H1 (cell line): Measurements from ENCODE around the gene CSE1L. TPM values are rescaled to one million over a fixed set of nuclear protein-coding genes. Genes with fewer than 3 reads are reported as not detected.

Experiments used
- BACH1 ChIP-seq: IDR thresholded peaks from 2 replicates; pipeline ENCODE4 v1.6.1; 2012; ENCODE audit warnings: low read length, improper control_type of control experiment
- BCL11A ChIP-seq, 2 experiments: IDR thresholded peaks; one replicate each; pipeline ENCODE4 v1.6.1; 2011; ENCODE audit warnings: low read depth in 2 of 2, low read length in 2 of 2, mild to moderate bottlenecking in 2 of 2
- CBX5 ChIP-seq: fragments of 300-800, 300-1000 bp; sonication (generic); IDR thresholded peaks from 2 replicates; pipeline ENCODE4 v1.7.1; 2016; ENCODE audit warnings: antibody characterized with exemption, low read length, low read depth
- CHD2 ChIP-seq: IDR thresholded peaks from 2 replicates; pipeline ENCODE4 v1.6.1; 2012; ENCODE audit warnings: low read length, improper control_type of control experiment
- EZH2 ChIP-seq: fragments of 200-600 bp; sonication (generic); IDR thresholded peaks from 2 replicates; pipeline ENCODE4 v1.7.1; 2012; ENCODE audit warnings: low read depth, mild to moderate bottlenecking, moderate library complexity, low read length, inconsistent platforms; ENCODE audit not compliant: severe bottlenecking
- FOSL1 ChIP-seq: IDR thresholded peaks from 2 replicates; pipeline ENCODE4 v1.6.1; 2011; ENCODE audit warnings: mild to moderate bottlenecking, low read depth, low read length, moderate library complexity; ENCODE audit not compliant: insufficient read depth
- KDM5A ChIP-seq: fragments of 200-600 bp; IDR thresholded peaks from 2 replicates; pipeline ENCODE4 v1.7.1; 2012; ENCODE audit warnings: mild to moderate bottlenecking, low read length, inconsistent platforms, mixed read lengths
- RAD21 ChIP-seq, 2 experiments: IDR thresholded peaks in 1 of 2; conservative IDR thresholded peaks in 1 of 2; 2 replicates each; pipeline ENCODE4 v1.6.1; 2011; ENCODE audit warnings: low read depth in 2 of 2, low read length in 2 of 2, improper control_type of control experiment in 1 of 2, inconsistent platforms in 1 of 2, mild to moderate bottlenecking in 1 of 2, moderate library complexity in 1 of 2
- SAP30 ChIP-seq: fragments of 300-600 bp; sonication (generic); IDR thresholded peaks from 2 replicates; pipeline ENCODE4 v1.7.1; 2012; ENCODE audit warnings: low read length, moderate library complexity, mild to moderate bottlenecking, inconsistent platforms; ENCODE audit not compliant: insufficient read depth, insufficient replicate concordance
- TBP ChIP-seq: IDR thresholded peaks from 2 replicates; pipeline ENCODE4 v1.6.1; 2011; ENCODE audit warnings: low read depth, low read length, improper control_type of control experiment
- polyA plus RNA-seq, 7 experiments: library from polyadenylated mRNA; depleted of rRNA in 3 of 7; stranded (reverse) in 5 of 7; unstranded in 2 of 7; fragments of >200 nt in 5 of 7; fragments of 200-250 nt in 2 of 7; gene quantifications; 1 replicate in 5 of 7; 2 replicates in 1 of 7; 4 replicates in 1 of 7; pipeline versions ENCODE4 v1.2.1 to v1.2.3, GENCODE V29; 2011 to 2013; ENCODE audit warnings: missing spikeins in 2 of 7, mixed read lengths in 2 of 7
- total RNA-seq: library from RNA; stranded (reverse); fragmentation: NEBNext Ultra II Directional; extraction: Animal tissue kit (Norgen Biotek cat#: 25700); gene quantifications from 2 replicates; pipeline ENCODE4 v1.2.1, GENCODE V29; 2021
- TF ChIP-seq, protein P1 (sequence below): fragments of 300-600 bp; sonication (generic); IDR thresholded peaks from 2 replicates; pipeline ENCODE4 v1.7.1; 2012; ENCODE audit warnings: low read length, moderate library complexity, mild to moderate bottlenecking, inconsistent platforms; ENCODE audit not compliant: insufficient replicate concordance
- TF ChIP-seq, protein P2 (sequence below): IDR thresholded peaks from 2 replicates; pipeline ENCODE4 v1.6.1; 2012; ENCODE audit warnings: inconsistent platforms

Gene CSE1L
- total and polyA plus RNA-seq, 2 of the 8 experiments (the other 6 are each of a cell fraction or from before 2014, with no cell fraction given), result 94.1 to 269 TPM

DNA sequence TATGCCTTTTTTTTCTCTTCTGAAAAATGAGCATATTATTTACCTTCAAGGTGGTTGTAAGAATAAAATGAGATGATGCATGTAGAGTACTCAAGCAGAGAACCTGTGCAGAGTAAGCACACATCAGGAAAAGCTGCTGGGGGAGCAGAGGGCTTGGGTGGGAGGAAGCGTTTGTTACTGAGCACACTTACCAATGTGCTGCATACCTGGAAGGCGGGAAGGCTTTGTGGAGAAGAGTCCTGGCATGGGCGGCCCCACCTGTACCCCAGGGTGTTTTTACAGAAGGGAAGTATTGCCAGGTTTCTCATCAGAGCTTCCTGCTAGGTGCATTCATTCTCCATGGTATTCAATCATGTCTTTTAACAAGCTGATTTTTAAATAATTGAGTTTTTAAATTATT lies 52.9 kb downstream of the CSE1L start (continued):
- TF ChIP-seq, protein P1, sequence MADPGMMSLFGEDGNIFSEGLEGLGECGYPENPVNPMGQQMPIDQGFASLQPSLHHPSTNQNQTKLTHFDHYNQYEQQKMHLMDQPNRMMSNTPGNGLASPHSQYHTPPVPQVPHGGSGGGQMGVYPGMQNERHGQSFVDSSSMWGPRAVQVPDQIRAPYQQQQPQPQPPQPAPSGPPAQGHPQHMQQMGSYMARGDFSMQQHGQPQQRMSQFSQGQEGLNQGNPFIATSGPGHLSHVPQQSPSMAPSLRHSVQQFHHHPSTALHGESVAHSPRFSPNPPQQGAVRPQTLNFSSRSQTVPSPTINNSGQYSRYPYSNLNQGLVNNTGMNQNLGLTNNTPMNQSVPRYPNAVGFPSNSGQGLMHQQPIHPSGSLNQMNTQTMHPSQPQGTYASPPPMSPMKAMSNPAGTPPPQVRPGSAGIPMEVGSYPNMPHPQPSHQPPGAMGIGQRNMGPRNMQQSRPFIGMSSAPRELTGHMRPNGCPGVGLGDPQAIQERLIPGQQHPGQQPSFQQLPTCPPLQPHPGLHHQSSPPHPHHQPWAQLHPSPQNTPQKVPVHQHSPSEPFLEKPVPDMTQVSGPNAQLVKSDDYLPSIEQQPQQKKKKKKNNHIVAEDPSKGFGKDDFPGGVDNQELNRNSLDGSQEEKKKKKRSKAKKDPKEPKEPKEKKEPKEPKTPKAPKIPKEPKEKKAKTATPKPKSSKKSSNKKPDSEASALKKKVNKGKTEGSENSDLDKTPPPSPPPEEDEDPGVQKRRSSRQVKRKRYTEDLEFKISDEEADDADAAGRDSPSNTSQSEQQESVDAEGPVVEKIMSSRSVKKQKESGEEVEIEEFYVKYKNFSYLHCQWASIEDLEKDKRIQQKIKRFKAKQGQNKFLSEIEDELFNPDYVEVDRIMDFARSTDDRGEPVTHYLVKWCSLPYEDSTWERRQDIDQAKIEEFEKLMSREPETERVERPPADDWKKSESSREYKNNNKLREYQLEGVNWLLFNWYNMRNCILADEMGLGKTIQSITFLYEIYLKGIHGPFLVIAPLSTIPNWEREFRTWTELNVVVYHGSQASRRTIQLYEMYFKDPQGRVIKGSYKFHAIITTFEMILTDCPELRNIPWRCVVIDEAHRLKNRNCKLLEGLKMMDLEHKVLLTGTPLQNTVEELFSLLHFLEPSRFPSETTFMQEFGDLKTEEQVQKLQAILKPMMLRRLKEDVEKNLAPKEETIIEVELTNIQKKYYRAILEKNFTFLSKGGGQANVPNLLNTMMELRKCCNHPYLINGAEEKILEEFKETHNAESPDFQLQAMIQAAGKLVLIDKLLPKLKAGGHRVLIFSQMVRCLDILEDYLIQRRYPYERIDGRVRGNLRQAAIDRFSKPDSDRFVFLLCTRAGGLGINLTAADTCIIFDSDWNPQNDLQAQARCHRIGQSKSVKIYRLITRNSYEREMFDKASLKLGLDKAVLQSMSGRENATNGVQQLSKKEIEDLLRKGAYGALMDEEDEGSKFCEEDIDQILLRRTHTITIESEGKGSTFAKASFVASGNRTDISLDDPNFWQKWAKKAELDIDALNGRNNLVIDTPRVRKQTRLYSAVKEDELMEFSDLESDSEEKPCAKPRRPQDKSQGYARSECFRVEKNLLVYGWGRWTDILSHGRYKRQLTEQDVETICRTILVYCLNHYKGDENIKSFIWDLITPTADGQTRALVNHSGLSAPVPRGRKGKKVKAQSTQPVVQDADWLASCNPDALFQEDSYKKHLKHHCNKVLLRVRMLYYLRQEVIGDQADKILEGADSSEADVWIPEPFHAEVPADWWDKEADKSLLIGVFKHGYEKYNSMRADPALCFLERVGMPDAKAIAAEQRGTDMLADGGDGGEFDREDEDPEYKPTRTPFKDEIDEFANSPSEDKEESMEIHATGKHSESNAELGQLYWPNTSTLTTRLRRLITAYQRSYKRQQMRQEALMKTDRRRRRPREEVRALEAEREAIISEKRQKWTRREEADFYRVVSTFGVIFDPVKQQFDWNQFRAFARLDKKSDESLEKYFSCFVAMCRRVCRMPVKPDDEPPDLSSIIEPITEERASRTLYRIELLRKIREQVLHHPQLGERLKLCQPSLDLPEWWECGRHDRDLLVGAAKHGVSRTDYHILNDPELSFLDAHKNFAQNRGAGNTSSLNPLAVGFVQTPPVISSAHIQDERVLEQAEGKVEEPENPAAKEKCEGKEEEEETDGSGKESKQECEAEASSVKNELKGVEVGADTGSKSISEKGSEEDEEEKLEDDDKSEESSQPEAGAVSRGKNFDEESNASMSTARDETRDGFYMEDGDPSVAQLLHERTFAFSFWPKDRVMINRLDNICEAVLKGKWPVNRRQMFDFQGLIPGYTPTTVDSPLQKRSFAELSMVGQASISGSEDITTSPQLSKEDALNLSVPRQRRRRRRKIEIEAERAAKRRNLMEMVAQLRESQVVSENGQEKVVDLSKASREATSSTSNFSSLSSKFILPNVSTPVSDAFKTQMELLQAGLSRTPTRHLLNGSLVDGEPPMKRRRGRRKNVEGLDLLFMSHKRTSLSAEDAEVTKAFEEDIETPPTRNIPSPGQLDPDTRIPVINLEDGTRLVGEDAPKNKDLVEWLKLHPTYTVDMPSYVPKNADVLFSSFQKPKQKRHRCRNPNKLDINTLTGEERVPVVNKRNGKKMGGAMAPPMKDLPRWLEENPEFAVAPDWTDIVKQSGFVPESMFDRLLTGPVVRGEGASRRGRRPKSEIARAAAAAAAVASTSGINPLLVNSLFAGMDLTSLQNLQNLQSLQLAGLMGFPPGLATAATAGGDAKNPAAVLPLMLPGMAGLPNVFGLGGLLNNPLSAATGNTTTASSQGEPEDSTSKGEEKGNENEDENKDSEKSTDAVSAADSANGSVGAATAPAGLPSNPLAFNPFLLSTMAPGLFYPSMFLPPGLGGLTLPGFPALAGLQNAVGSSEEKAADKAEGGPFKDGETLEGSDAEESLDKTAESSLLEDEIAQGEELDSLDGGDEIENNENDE, result no peak
- TF ChIP-seq CBX5, result no peak
- no peak for TF ChIP-seq EZH2
- no peak for TF ChIP-seq RAD21 (IDR thresholded peaks at IDR 0.05 in 1 of 2, conservative IDR thresholded peaks at IDR 0.05 in 1 of 2; ENCODE audit: low read depth in 2 of 2, low read length in 2 of 2)
- no peak for TF ChIP-seq SAP30
- TF ChIP-seq CHD2, result no peak
- TF ChIP-seq FOSL1, result no peak
- no peak for TF ChIP-seq BACH1
- no peak for TF ChIP-seq TBP
- TF ChIP-seq, protein P2, sequence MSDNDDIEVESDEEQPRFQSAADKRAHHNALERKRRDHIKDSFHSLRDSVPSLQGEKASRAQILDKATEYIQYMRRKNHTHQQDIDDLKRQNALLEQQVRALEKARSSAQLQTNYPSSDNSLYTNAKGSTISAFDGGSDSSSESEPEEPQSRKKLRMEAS, result no peak
- no peak for TF ChIP-seq BCL11A (IDR thresholded peaks at IDR 0.05; ENCODE audit: low read depth in 2 of 2, low read length in 2 of 2)
- TF ChIP-seq KDM5A, result no peak
